GM12878 (cell line): ENCODE measurements around the gene PRMT5.

Experiments used
- CTCF ChIP-seq, 3 experiments: IDR thresholded peaks in 2 of 3; conservative IDR thresholded peaks in 1 of 3; 2 replicates each; pipeline ENCODE4 v1.5.1; 2011; ENCODE audit warnings: low read depth in 3 of 3, low read length in 3 of 3, mild to moderate bottlenecking in 3 of 3, control low read depth in 2 of 3, moderate library complexity in 2 of 3, inconsistent platforms in 1 of 3, mixed read lengths in 1 of 3; ENCODE audit not compliant: control insufficient read depth in 2 of 3, insufficient read depth in 1 of 3; ENCODE audit errors: extremely low read depth in 1 of 3
- FOXK2 ChIP-seq: fragments of 450-650 bp; IDR thresholded peaks from 2 replicates; pipeline ENCODE4 v1.6.1; 2017; ENCODE audit warnings: mild to moderate bottlenecking, moderate library complexity

DNA sequence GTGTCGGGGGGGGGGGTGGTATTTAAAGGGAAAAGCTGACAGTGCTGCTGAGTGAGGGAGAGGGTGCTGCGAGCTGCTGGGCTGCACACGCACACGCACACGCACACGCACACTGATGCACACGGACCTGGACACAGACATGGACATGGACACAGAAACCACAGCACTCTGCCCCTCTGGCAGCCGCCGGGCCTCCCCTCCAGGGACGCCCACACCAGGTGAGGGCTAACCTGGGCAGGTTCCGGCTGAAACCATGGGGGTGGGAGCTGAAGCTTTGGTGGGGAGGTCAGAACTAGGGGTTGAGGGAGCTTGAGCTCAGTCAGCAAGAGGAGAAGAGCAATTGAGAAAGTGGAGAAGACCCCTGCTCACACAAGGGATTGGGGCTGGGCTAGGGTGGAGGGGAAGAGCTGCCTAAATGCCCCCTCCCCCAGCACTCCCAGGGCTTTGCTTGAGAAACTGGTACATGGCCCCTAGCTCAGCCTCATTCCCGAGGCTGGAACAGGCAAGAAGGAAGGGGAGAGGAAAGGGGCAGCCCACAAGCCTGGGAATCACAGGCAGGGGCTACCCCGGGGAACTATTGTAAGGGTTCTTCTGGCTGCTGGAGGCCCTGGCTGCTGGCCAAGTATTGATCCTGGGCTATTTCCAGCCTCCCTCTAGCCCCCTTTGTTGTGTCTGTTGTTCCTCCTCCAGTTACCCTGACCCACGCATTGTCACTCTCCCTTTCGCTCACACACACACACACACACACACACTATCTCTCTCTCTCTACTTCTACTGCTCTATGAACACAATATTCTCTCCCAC is 45.8 kb downstream of the PRMT5 start, which contains the start of gene REM2:
- no peak for TF ChIP-seq CTCF (IDR thresholded peaks at IDR 0.05 in 2 of 3, conservative IDR thresholded peaks at IDR 0.05 in 1 of 3; ENCODE audit: control insufficient read depth in 2 of 3, extremely low read depth in 1 of 3, insufficient read depth in 1 of 3, low read depth in 3 of 3, low read length in 3 of 3)
- TF ChIP-seq FOXK2, result no peak
